GM12878 (cell line): ENCODE results near the gene GPR137B. TPM values are rescaled to one million over a fixed set of nuclear protein-coding genes. Genes with fewer than 3 reads are reported as not detected.
A peak's percentile ranks its signal among the peaks of the same experiment; 100 is the strongest.

Experiments
- CBX3 ChIP-seq: fragments of 200-600 bp; sonication (generic); IDR thresholded peaks from 2 replicates; pipeline ENCODE4 v1.6.1; 2016; ENCODE audit warnings: low read depth, borderline replicate concordance
- CBX5 ChIP-seq: sonication (generic); IDR thresholded peaks from 2 replicates; pipeline ENCODE4 v1.6.1; 2016; ENCODE audit warnings: low read depth, moderate library complexity, mild to moderate bottlenecking, inconsistent platforms
- EGR1 ChIP-seq, 2 experiments: IDR thresholded peaks; 1 replicate in 1 of 2; 2 replicates in 1 of 2; pipeline ENCODE4 v1.6.1; 2011 to 2012; ENCODE audit warnings: low read depth in 2 of 2, low read length in 2 of 2, borderline replicate concordance in 1 of 2, mild to moderate bottlenecking in 1 of 2, moderate library complexity in 1 of 2
- HDAC2 ChIP-seq: fragments of 200-600 bp; sonication (generic); IDR thresholded peaks from 2 replicates; pipeline ENCODE4 v1.6.1; 2017
- HDAC6 ChIP-seq: fragments of 200-600 bp; sonication (generic); IDR thresholded peaks from one replicate; pipeline ENCODE4 v1.8.0; 2017; ENCODE audit warnings: antibody characterized with exemption; ENCODE audit not compliant: unreplicated experiment
- IRF4 ChIP-seq: IDR thresholded peaks from 2 replicates; pipeline ENCODE4 v1.6.1; 2011; ENCODE audit warnings: low read depth, low read length
- PML ChIP-seq: IDR thresholded peaks from 2 replicates; pipeline ENCODE4 v1.6.1; 2012; ENCODE audit warnings: low read length, inconsistent platforms
- POLR2AphosphoS5 ChIP-seq: IDR thresholded peaks from 2 replicates; pipeline ENCODE4 v1.6.1; 2011; ENCODE audit warnings: mild to moderate bottlenecking, low read length, inconsistent platforms
- POU2F2 ChIP-seq: IDR thresholded peaks from 3 replicates; pipeline ENCODE4 v1.6.1; 2011; ENCODE audit warnings: low read depth, mild to moderate bottlenecking, low read length, borderline replicate concordance
- STAT3 ChIP-seq: IDR thresholded peaks from 2 replicates; pipeline ENCODE4 v1.6.1; 2011; ENCODE audit warnings: low read depth, low read length, improper control_type of control experiment
- SUZ12 ChIP-seq: fragments of 200-600 bp; sonication (generic); IDR thresholded peaks from one replicate; pipeline ENCODE4 v1.6.1; 2018; ENCODE audit warnings: antibody characterized with exemption, mild to moderate bottlenecking; ENCODE audit not compliant: unreplicated experiment
- polyA plus RNA-seq, 11 experiments: library from polyadenylated mRNA; depleted of rRNA in 4 of 11; unstranded in 6 of 11; stranded (reverse) in 5 of 11; fragments of >200 nt; fragmentation: Nextera tagmentation in 4 of 11; fragmentation: Illumina TruSeq in 1 of 11; extraction: Ambion mirVana in 4 of 11; extraction: Trizol in 1 of 11; gene quantifications; 1 replicate in 1 of 11; 2 replicates in 10 of 11; pipeline versions ENCODE4 v1.2.1 to v1.2.3, GENCODE V29; 2011 to 2016; ENCODE audit warnings: inconsistent platforms in 2 of 11, missing spikeins in 2 of 11, low read depth in 1 of 11
- total RNA-seq, 4 experiments: library from RNA; depleted of rRNA in 3 of 4; stranded (reverse); fragments of >200 nt in 3 of 4; fragmentation: Illumina TruSeq in 1 of 4; extraction: Trizol in 1 of 4; gene quantifications; 2 replicates each; pipeline versions ENCODE4 v1.2.1 to v1.2.3, GENCODE V29; 2013 to 2021
- TF ChIP-seq, protein P1 (sequence below): IDR thresholded peaks from 2 replicates; pipeline ENCODE4 v1.6.1; 2012; ENCODE audit warnings: low read depth, low read length, improper control_type of control experiment
- TF ChIP-seq, protein P2 (sequence below): IDR thresholded peaks from 2 replicates; pipeline ENCODE4 v1.6.1; 2012; ENCODE audit warnings: mild to moderate bottlenecking, low read depth, low read length
- TF ChIP-seq, protein P3 (sequence below): fragments of 450-650 bp; formaldehyde crosslinking; IDR thresholded peaks from 2 replicates; pipeline ENCODE4 v1.4.0; 2022; ENCODE audit warnings: mild to moderate bottlenecking, moderate library complexity
- TF ChIP-seq, protein P4 (sequence below): IDR thresholded peaks from 2 replicates; pipeline ENCODE4 v1.6.1; 2011; ENCODE audit warnings: low read depth, low read length, improper control_type of control experiment, borderline replicate concordance
- TF ChIP-seq, protein P5 (sequence below): fragments of 450-650 bp; IDR thresholded peaks from 2 replicates; pipeline ENCODE4 v1.6.1; 2018; ENCODE audit warnings: mild to moderate bottlenecking, low read depth, moderate library complexity; ENCODE audit not compliant: partially characterized antibody

Gene GPR137B
- total and polyA plus RNA-seq, 10 of the 15 experiments (the other 5 are each of a cell fraction or from before 2014, with no cell fraction given), result 5.4 to 20.8 (median 12.5) TPM

DNA sequence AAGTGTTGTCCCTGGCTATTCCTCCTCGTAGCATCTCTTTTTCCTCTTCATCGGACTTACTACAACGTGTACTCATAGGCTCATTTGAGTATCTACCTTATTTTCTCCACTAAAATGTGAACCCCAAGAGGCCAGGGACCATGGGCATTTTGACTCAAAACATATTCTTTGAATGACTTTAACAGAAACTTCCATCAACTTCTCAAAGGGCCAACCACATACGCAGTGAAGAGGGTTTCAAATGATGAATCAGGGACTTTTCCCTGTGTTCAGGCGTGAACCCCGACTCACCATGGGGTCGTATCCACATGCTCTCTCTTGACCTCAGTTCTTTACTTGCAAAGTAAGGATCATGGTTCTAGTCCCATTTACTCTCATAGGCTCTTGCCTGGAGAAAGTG lies 20.2 kb upstream of the GPR137B start (continued):
- TF ChIP-seq, protein P1, sequence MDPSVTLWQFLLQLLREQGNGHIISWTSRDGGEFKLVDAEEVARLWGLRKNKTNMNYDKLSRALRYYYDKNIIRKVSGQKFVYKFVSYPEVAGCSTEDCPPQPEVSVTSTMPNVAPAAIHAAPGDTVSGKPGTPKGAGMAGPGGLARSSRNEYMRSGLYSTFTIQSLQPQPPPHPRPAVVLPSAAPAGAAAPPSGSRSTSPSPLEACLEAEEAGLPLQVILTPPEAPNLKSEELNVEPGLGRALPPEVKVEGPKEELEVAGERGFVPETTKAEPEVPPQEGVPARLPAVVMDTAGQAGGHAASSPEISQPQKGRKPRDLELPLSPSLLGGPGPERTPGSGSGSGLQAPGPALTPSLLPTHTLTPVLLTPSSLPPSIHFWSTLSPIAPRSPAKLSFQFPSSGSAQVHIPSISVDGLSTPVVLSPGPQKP, result no peak
- TF ChIP-seq CBX5 (no peak), POLR2AphosphoS5 (no peak), PML (peak; percentile 61; the same call in 1 of the 2 replicates), POU2F2 (no peak), SUZ12 (no peak), IRF4 (peak; percentile 97), STAT3 (0 out of 2 replicates have a peak, but pooled peaks have one; percentile 45), HDAC2 (no peak), HDAC6 (no peak), EGR1 (IDR thresholded peaks at IDR 0.05; ENCODE audit: borderline replicate concordance in 1 of 2, low read depth in 2 of 2, low read length in 2 of 2) (no peak), CBX3 (no peak)
- TF ChIP-seq, protein P2, sequence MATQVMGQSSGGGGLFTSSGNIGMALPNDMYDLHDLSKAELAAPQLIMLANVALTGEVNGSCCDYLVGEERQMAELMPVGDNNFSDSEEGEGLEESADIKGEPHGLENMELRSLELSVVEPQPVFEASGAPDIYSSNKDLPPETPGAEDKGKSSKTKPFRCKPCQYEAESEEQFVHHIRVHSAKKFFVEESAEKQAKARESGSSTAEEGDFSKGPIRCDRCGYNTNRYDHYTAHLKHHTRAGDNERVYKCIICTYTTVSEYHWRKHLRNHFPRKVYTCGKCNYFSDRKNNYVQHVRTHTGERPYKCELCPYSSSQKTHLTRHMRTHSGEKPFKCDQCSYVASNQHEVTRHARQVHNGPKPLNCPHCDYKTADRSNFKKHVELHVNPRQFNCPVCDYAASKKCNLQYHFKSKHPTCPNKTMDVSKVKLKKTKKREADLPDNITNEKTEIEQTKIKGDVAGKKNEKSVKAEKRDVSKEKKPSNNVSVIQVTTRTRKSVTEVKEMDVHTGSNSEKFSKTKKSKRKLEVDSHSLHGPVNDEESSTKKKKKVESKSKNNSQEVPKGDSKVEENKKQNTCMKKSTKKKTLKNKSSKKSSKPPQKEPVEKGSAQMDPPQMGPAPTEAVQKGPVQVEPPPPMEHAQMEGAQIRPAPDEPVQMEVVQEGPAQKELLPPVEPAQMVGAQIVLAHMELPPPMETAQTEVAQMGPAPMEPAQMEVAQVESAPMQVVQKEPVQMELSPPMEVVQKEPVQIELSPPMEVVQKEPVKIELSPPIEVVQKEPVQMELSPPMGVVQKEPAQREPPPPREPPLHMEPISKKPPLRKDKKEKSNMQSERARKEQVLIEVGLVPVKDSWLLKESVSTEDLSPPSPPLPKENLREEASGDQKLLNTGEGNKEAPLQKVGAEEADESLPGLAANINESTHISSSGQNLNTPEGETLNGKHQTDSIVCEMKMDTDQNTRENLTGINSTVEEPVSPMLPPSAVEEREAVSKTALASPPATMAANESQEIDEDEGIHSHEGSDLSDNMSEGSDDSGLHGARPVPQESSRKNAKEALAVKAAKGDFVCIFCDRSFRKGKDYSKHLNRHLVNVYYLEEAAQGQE, result no peak
- TF ChIP-seq, protein P3, sequence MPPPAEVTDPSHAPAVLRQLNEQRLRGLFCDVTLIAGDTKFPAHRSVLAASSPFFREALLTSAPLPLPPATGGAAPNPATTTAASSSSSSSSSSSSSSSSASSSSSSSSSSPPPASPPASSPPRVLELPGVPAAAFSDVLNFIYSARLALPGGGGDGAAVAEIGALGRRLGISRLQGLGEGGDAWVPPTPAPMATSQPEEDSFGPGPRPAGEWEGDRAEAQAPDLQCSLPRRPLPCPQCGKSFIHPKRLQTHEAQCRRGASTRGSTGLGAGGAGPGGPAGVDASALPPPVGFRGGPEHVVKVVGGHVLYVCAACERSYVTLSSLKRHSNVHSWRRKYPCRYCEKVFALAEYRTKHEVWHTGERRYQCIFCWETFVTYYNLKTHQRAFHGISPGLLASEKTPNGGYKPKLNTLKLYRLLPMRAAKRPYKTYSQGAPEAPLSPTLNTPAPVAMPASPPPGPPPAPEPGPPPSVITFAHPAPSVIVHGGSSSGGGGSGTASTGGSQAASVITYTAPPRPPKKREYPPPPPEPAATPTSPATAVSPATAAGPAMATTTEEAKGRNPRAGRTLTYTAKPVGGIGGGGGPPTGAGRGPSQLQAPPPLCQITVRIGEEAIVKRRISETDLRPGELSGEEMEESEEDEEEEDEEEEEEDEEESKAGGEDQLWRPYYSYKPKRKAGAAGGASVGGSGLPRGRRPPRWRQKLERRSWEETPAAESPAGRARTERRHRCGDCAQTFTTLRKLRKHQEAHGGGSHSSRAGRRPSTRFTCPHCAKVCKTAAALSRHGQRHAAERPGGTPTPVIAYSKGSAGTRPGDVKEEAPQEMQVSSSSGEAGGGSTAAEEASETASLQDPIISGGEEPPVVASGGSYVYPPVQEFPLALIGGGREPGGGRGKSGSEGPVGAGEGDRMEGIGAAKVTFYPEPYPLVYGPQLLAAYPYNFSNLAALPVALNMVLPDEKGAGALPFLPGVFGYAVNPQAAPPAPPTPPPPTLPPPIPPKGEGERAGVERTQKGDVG (CRISPR knock-in tag), result no peak
- TF ChIP-seq, protein P4, sequence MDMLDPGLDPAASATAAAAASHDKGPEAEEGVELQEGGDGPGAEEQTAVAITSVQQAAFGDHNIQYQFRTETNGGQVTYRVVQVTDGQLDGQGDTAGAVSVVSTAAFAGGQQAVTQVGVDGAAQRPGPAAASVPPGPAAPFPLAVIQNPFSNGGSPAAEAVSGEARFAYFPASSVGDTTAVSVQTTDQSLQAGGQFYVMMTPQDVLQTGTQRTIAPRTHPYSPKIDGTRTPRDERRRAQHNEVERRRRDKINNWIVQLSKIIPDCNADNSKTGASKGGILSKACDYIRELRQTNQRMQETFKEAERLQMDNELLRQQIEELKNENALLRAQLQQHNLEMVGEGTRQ, result no peak
- TF ChIP-seq, protein P5, sequence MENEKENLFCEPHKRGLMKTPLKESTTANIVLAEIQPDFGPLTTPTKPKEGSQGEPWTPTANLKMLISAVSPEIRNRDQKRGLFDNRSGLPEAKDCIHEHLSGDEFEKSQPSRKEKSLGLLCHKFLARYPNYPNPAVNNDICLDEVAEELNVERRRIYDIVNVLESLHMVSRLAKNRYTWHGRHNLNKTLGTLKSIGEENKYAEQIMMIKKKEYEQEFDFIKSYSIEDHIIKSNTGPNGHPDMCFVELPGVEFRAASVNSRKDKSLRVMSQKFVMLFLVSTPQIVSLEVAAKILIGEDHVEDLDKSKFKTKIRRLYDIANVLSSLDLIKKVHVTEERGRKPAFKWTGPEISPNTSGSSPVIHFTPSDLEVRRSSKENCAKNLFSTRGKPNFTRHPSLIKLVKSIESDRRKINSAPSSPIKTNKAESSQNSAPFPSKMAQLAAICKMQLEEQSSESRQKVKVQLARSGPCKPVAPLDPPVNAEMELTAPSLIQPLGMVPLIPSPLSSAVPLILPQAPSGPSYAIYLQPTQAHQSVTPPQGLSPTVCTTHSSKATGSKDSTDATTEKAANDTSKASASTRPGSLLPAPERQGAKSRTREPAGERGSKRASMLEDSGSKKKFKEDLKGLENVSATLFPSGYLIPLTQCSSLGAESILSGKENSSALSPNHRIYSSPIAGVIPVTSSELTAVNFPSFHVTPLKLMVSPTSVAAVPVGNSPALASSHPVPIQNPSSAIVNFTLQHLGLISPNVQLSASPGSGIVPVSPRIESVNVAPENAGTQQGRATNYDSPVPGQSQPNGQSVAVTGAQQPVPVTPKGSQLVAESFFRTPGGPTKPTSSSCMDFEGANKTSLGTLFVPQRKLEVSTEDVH, result no peak
